K562 (cell line): ENCODE measurements around the gene DNAAF1. TPM values are rescaled to one million over a fixed set of nuclear protein-coding genes. Genes with fewer than 3 reads are reported as not detected.

Source experiments
- ATAC-seq: fragments of 200-7000 bp; cut with Tn5 transposase; 3 replicates; pipeline ENCODE4 v1.9.1; 2020; ENCODE audit warnings: moderate library complexity
- BruUV-seq: library from RNA; stranded (reverse); fragments of 400-500 nt; replicated peaks from 2 replicates; lab custom pipeline; 2021; lab: Mats Ljungman, UMichigan
- CTCF ChIA-PET: fragments of 300-600 bp; formaldehyde crosslinking; extraction: SDS; loops from one replicate; lab custom pipeline; 2021; ENCODE audit warnings: low intra/inter-chr PET ratio; lab: Yijun Ruan, JAX
- POLR2A ChIA-PET: fragments of 300-600, 350-650 bp; sonication (Branson Sonifier 250); formaldehyde crosslinking; extraction: SDS; loops from one replicate; lab custom pipeline; 2021; ENCODE audit warnings: antibody characterized with exemption, inconsistent platforms; lab: Yijun Ruan, JAX
- DNase-seq, 4 experiments: peaks; one replicate each; pipeline versions ENCODE4 v3.0.0 to v3.0.0-alpha.2; 2011 to 2018; ENCODE audit warnings: low spot score in 3 of 4, mixed read lengths in 3 of 4; ENCODE audit errors: extremely low read depth in 1 of 4
- FAIRE-seq: peaks from 2 replicates; lab custom pipeline; 2011; peaks lifted over from hg19 to GRCh38; lab: Jason Lieb, UNC
- H2AFZ ChIP-seq: 2 replicates; pipeline ENCODE4 v1.6.0; 2011; ENCODE audit warnings: low read depth, low read length, control low read depth, inconsistent platforms
- H3K27ac ChIP-seq: fragments of 200-600 bp; 3 replicates; pipeline ENCODE4 v1.8.0; 2011; ENCODE audit warnings: low read depth, mild to moderate bottlenecking, control low read depth, inconsistent platforms, low read length, moderate library complexity, mixed read lengths; ENCODE audit errors: extremely low read depth
- H3K27me3 ChIP-seq, 2 experiments: fragments of 300-600 bp in 1 of 2; 2 replicates in 1 of 2; 3 replicates in 1 of 2; pipeline versions ENCODE4 v1.6.0 to v1.8.0; 2011; ENCODE audit warnings: inconsistent platforms in 2 of 2, low read length in 2 of 2, mild to moderate bottlenecking in 1 of 2, mixed read lengths in 1 of 2, moderate library complexity in 1 of 2; ENCODE audit not compliant: control insufficient read depth in 2 of 2, insufficient read depth in 2 of 2
- H3K36me3 ChIP-seq: fragments of 300-600 bp; 3 replicates; pipeline ENCODE4 v1.8.0; 2011; ENCODE audit warnings: mild to moderate bottlenecking, low read length, inconsistent platforms; ENCODE audit not compliant: control insufficient read depth, insufficient read depth
- H3K4me1 ChIP-seq, 2 experiments: fragments of 200-600 bp in 1 of 2; replicated peaks in 1 of 2; 2 replicates in 1 of 2; 3 replicates in 1 of 2; pipeline versions ENCODE4 v1.5.1 to v1.8.0; 2011; ENCODE audit warnings: inconsistent platforms in 2 of 2, low read length in 2 of 2, mild to moderate bottlenecking in 1 of 2, mixed read lengths in 1 of 2, moderate library complexity in 1 of 2; ENCODE audit not compliant: control insufficient read depth in 2 of 2, insufficient read depth in 2 of 2
- H3K4me2 ChIP-seq: 2 replicates; pipeline ENCODE4 v1.6.1; 2011; ENCODE audit warnings: low read length, control low read depth, inconsistent platforms, mixed read lengths; ENCODE audit not compliant: insufficient read depth
- H3K4me3 ChIP-seq: fragments of 200-600 bp; sonication (generic), shearing (Covaris generic); 2 replicates; pipeline ENCODE4 v1.5.1; 2016; ENCODE audit warnings: control low read depth, inconsistent platforms
- H3K79me2 ChIP-seq: fragments of 200-600 bp; 3 replicates; pipeline ENCODE4 v1.8.0; 2011; ENCODE audit warnings: low read length, inconsistent platforms; ENCODE audit not compliant: control insufficient read depth, insufficient read depth
- H3K9ac ChIP-seq, 2 experiments: 2 replicates each; pipeline versions ENCODE4 v1.6.0 to v1.6.1; 2011; ENCODE audit warnings: low read depth in 2 of 2, low read length in 2 of 2, control low read depth in 1 of 2, inconsistent platforms in 1 of 2, mild to moderate bottlenecking in 1 of 2, mixed read lengths in 1 of 2; ENCODE audit not compliant: insufficient read depth in 1 of 2
- H3K9me1 ChIP-seq: one replicate; pipeline ENCODE4 v1.6.0; 2011; ENCODE audit warnings: inconsistent platforms, mild to moderate bottlenecking, low read length, moderate library complexity; ENCODE audit not compliant: control insufficient read depth, insufficient read depth
- H3K9me3 ChIP-seq: replicated peaks from 2 replicates; pipeline ENCODE4 v1.5.1; 2011; ENCODE audit warnings: low read depth, low read length, inconsistent platforms; ENCODE audit not compliant: control insufficient read depth, insufficient read depth
- H4K20me1 ChIP-seq: replicated peaks from 2 replicates; pipeline ENCODE4 v1.6.1; 2011; ENCODE audit warnings: low read length, inconsistent platforms, mixed read lengths; ENCODE audit not compliant: control insufficient read depth, insufficient read depth
- ARID3B ChIP-seq: fragments of 250-450 bp; sonication (Bioruptor Pico); IDR thresholded peaks from 2 replicates; pipeline ENCODE4 v1.4.0; 2020; ENCODE audit warnings: borderline replicate concordance
- DPF2 ChIP-seq: fragments of 450-650 bp; IDR thresholded peaks from 2 replicates; pipeline ENCODE4 v1.6.1; 2016
- FIP1L1 ChIP-seq: fragments of 200-400 bp; formaldehyde crosslinking; IDR thresholded peaks from 2 replicates; pipeline ENCODE4 v1.6.1; 2018; ENCODE audit warnings: mild to moderate bottlenecking, low read depth, low read length; ENCODE audit not compliant: poor library complexity, severe bottlenecking
- HMGN3 ChIP-seq: IDR thresholded peaks from 2 replicates; pipeline ENCODE4 v1.6.1; 2011; ENCODE audit warnings: borderline replicate concordance, low read depth, mild to moderate bottlenecking, mixed read lengths, low read length; ENCODE audit not compliant: insufficient read length; ENCODE audit errors: extremely low read depth
- ILF3 ChIP-seq: fragments of 450-650 bp; IDR thresholded peaks from 2 replicates; pipeline ENCODE4 v1.6.1; 2018; ENCODE audit warnings: antibody characterized with exemption, mild to moderate bottlenecking, moderate library complexity, borderline replicate concordance
- KAT2B ChIP-seq: IDR thresholded peaks from one replicate; pipeline ENCODE4 v1.6.1; 2012; ENCODE audit warnings: low read depth, mild to moderate bottlenecking, control low read depth, inconsistent platforms, low read length, moderate library complexity
- NFXL1 ChIP-seq: fragments of 450-650 bp; formaldehyde crosslinking; IDR thresholded peaks from 2 replicates; pipeline ENCODE4 v1.4.0; 2021; ENCODE audit warnings: mild to moderate bottlenecking
- NR3C1 ChIP-seq: sonication (generic); formaldehyde crosslinking; IDR thresholded peaks from 2 replicates; pipeline ENCODE4 v1.8.1; 2022; ENCODE audit warnings: missing genetic modification reagents
- PCBP2 ChIP-seq: fragments of 200-400 bp; formaldehyde crosslinking; IDR thresholded peaks from 2 replicates; pipeline ENCODE4 v1.6.1; 2018; ENCODE audit warnings: low read length, low read depth, mild to moderate bottlenecking, moderate library complexity; ENCODE audit not compliant: poor library complexity, severe bottlenecking
- POLR3A ChIP-seq: IDR thresholded peaks from 2 replicates; pipeline ENCODE4 v1.6.1; 2011; ENCODE audit warnings: borderline replicate concordance, mild to moderate bottlenecking, moderate library complexity; ENCODE audit not compliant: insufficient read length, insufficient read depth; ENCODE audit errors: extremely low read depth
- RAD21 ChIP-seq, 2 experiments: fragments of 250-450 bp in 1 of 2; fragments of 450-650 bp in 1 of 2; sonication (Bioruptor Pico) in 1 of 2; formaldehyde crosslinking in 1 of 2; IDR thresholded peaks in 1 of 2; conservative IDR thresholded peaks in 1 of 2; 2 replicates each; pipeline versions ENCODE4 v1.4.0 to v1.8.0; 2020 to 2022; ENCODE audit warnings: mild to moderate bottlenecking in 2 of 2, moderate library complexity in 1 of 2
- SOX6 ChIP-seq: fragments of 450-650 bp; IDR thresholded peaks from 2 replicates; pipeline ENCODE4 v1.6.1; 2014; ENCODE audit warnings: mild to moderate bottlenecking
- ZBTB43 ChIP-seq: sonication (generic); formaldehyde crosslinking; IDR thresholded peaks from 2 replicates; pipeline ENCODE4 v1.8.0; 2023; ENCODE audit warnings: mild to moderate bottlenecking, missing genetic modification reagents
- ZBTB8A ChIP-seq: fragments of 450-650 bp; IDR thresholded peaks from 2 replicates; pipeline ENCODE4 v1.6.1; 2018; ENCODE audit warnings: mild to moderate bottlenecking, moderate library complexity; ENCODE audit not compliant: partially characterized antibody
- ZNF121 ChIP-seq: sonication (generic); formaldehyde crosslinking; conservative IDR thresholded peaks from 2 replicates; pipeline ENCODE4 v1.8.0; 2022; ENCODE audit warnings: missing genetic modification reagents
- ZNF140 ChIP-seq: fragments of 250-450 bp; sonication (Bioruptor Pico); IDR thresholded peaks from 2 replicates; pipeline ENCODE4 v1.8.0; 2021; ENCODE audit warnings: moderate library complexity, mild to moderate bottlenecking, inconsistent platforms
- ZNF282 ChIP-seq: sonication (generic); formaldehyde crosslinking; IDR thresholded peaks from 2 replicates; pipeline ENCODE4 v1.8.1; 2023; ENCODE audit warnings: missing genetic modification reagents
- ZNF436 ChIP-seq: fragments of 250-450, 450-650 bp; sonication (Bioruptor Pico); formaldehyde crosslinking; IDR thresholded peaks from 2 replicates; pipeline ENCODE4 v1.7.0; 2020; ENCODE audit warnings: mild to moderate bottlenecking
- ZNF589 ChIP-seq: fragments of 200-800 bp; sonication (Bioruptor generic); IDR thresholded peaks from 2 replicates; pipeline ENCODE4 v1.6.1; 2016; ENCODE audit warnings: low read depth, missing genetic modification characterization, missing compliant biosample characterization
- WGBS: fragments of 100-300 bp; shearing (Covaris generic); methylation state at CpG from one replicate; pipeline ENCODE4 v1.1.6; 2016; ENCODE audit warnings: low coverage, mixed read lengths; ENCODE audit not compliant: insufficient coverage; ENCODE audit errors: missing lambda C conversion rate; 5-methylcytosine and 5-hydroxymethylcytosine counted together
- in situ Hi-C: fragments of 300-500 bp; cut with MboI; formaldehyde crosslinking; loops from 4 replicates; pipeline ENCODE4 v1.15.0; 2018; ENCODE audit warnings: inconsistent platforms, mixed read lengths
- intact Hi-C: fragments of 100-400 bp; cut with micrococcal nuclease; formaldehyde crosslinking; loops from 2 replicates; pipeline ENCODE4 v1.14.2; 2022
- polyA plus RNA-seq, 8 experiments: library from polyadenylated mRNA; depleted of rRNA in 4 of 8; stranded (reverse) in 5 of 8; unstranded in 3 of 8; fragments of >200 nt; fragmentation: Nextera tagmentation in 2 of 8; fragmentation: Illumina TruSeq in 1 of 8; extraction: Ambion mirVana in 2 of 8; extraction: Trizol in 1 of 8; gene quantifications; 2 replicates each; pipeline versions ENCODE4 v1.2.1 to v1.2.3, GENCODE V29; 2011 to 2014; ENCODE audit warnings: inconsistent platforms in 1 of 8, missing spikeins in 1 of 8
- total RNA-seq, 7 experiments: library from RNA; depleted of rRNA in 6 of 7; stranded (reverse); fragments of >200 nt in 6 of 7; fragmentation: Illumina TruSeq in 2 of 7; extraction: Trizol in 2 of 7; gene quantifications; 2 replicates each; pipeline versions ENCODE4 v1.2.1 to v1.2.3, GENCODE V29; 2011 to 2021; ENCODE audit warnings: low replicate concordance in 1 of 7
- TF ChIP-seq, protein P1 (sequence below): sonication (generic); formaldehyde crosslinking; IDR thresholded peaks from 2 replicates; pipeline ENCODE4 v1.8.0; 2022; ENCODE audit warnings: mild to moderate bottlenecking, missing genetic modification reagents

Gene DNAAF1
- total and polyA plus RNA-seq, 9 of the 15 experiments (the other 6 are each of a cell fraction or from before 2014, with no cell fraction given): 0.01 TPM; not detected in 8

- FAIRE-seq: no peak
- Histone ChIP-seq H2AFZ (peak overlapping the region; percentile 78), H3K36me3 (no peaks in the 10 kb centered on the region), H4K20me1 (no peaks in the 10 kb centered on the region), H3K27me3 (peaks cover 2 to 9% of the 10 kb centered on the region in 2 experiments; a peak in 3 of 5 replicates), H3K4me2 (peak overlapping the region; percentile 85), H3K79me2 (peaks cover 41% of the 10 kb centered on the region), H3K4me3 (peak overlapping the region; percentile 75), H3K9ac (peak overlapping the region; percentile 57 to 62; a peak in 3 of 4 replicates), H3K9me3 (no peaks in the 10 kb centered on the region), H3K4me1 (peaks cover 15 to 30% of the 10 kb centered on the region in 2 experiments; a peak in 4 of 5 replicates), H3K9me1 (no peaks in the 10 kb centered on the region), H3K27ac (peak overlapping the region; percentile 61; the same call in 1 of the 3 replicates)
- 20% methylated on average over 8 of the region's 13 CpGs for WGBS
- ATAC-seq: 0 out of 3 replicates have a peak, but pooled peaks have one; percentile 1
- CTCF ChIA-PET: interaction anchor here (0.5 to 1.6 kb wide), 2 partner anchors 11 to 56 kb away, joined by 3 read pairs; no protein-coding TSS in a partner anchor
- intact Hi-C loops (loop anchor here (2.0 kb wide), 1 partner anchor 59 kb away; no protein-coding TSS in a partner anchor), in situ Hi-C loops (no loop called here)
- no TSS peak for BruUV-seq
- POLR2A ChIA-PET: interaction anchor here (0.6 to 0.9 kb wide), 4 partner anchors 11 to 213 kb away, joined by 3 to 4 read pairs (median 3); partner anchors contain the start of gene MBTPS1
- DNase-seq: peak in 1 of 4 experiments; percentile 68
- TF ChIP-seq ZBTB8A (no peak), KAT2B (no peak), FIP1L1 (no peak), ZNF121 (no peak), RAD21 (CRISPR knock-in tag; conservative IDR thresholded peaks at IDR 0.05 in 1 of 2, IDR thresholded peaks at IDR 0.05 in 1 of 2) (no peak), ZNF282 (no peak), ZNF140 (CRISPR knock-in tag) (no peak), ARID3B (no peak), NFXL1 (CRISPR knock-in tag) (no peak), ZBTB43 (CRISPR knock-in tag) (no peak), PCBP2 (peak; percentile 23), ZNF436 (CRISPR knock-in tag) (no peak), HMGN3 (no peak), NR3C1 (CRISPR knock-in tag) (no peak), DPF2 (0 out of 2 replicates have a peak, but pooled peaks have one; percentile 51), SOX6 (no peak), ILF3 (no peak), POLR3A (no peak), ZNF589 (CRISPR knock-in tag) (no peak)
- TF ChIP-seq, protein P1, sequence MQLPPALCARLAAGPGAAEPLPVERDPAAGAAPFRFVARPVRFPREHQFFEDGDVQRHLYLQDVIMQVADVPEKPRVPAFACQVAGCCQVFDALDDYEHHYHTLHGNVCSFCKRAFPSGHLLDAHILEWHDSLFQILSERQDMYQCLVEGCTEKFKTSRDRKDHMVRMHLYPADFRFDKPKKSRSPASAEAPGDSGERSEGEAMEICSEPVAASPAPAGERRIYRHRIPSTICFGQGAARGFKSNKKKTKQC (CRISPR knock-in tag): no peak; the same call in 1 of the 2 replicates
Measured at GRCh38 chr16:84143784-84144199, 1.3 kb upstream of the DNAAF1 start.
